Left cardiac atrium (tissue), 4 donors: ENCODE results near the gene PUM2. TPM values are rescaled to one million over a fixed set of nuclear protein-coding genes. Genes with fewer than 3 reads are reported as not detected.
A peak's percentile ranks its signal among the peaks of the same experiment; 100 is the strongest.

Experiments used
- ATAC-seq, 2 donors: fragments of 200-7000 bp; cut with Tn5 transposase; one replicate each; pipeline ENCODE4 v1.9.1; 2020; ENCODE audit warnings: mild to moderate bottlenecking in 2 of 2, moderate library complexity in 2 of 2
- DNase-seq: peaks from one replicate; pipeline ENCODE4 v3.0.0-alpha.2; 2020
- intact Hi-C, 2 donors: fragments of 100-400 bp; cut with DNase I; formaldehyde crosslinking; loops; one replicate each; pipeline versions ENCODE4 v1.14.1 to v1.15.1; 2022 to 2023
- total RNA-seq, 2 donors: library from RNA; stranded (reverse); fragmentation: NEBNext Ultra II Directional; extraction: Animal tissue kit (Norgen Biotek cat#: 25700); gene quantifications; one replicate each; pipeline ENCODE4 v1.2.1, GENCODE V29; 2021
- donor health status: DM: no; HTN: yes; CAD: no.
- donor health status: DM: no; HTN: yes; CAD: no; lungs with severe emphysema.
- donor health status: DM: yes; HTN: yes; CAD: no.
- donor health status: Dilated cardiomyopathy.

PUM2 gene
- total RNA-seq, 2 donors from 2014 or later: 70.3 to 73.0 TPM

GRCh38 chr2:20212459-20212870 is 138.2 kb downstream of the PUM2 start:
- DNase-seq: peak; percentile 44
- intact Hi-C loops: no loop called here
- ATAC-seq: peak in 1 of 2 donors; percentile 19

GRCh38 chr2:20211860-20212458 is 138.7 kb downstream of the PUM2 start:
- intact Hi-C loops: no loop called here
- ATAC-seq (no peak), DNase-seq (no peak)

GRCh38 chr2:20211420-20211819 is 139.2 kb downstream of the PUM2 start:
- intact Hi-C loops: no loop called here
- DNase-seq (no peak), ATAC-seq (no peak)

- no peak for ATAC-seq
- intact Hi-C loops: no loop called here
- DNase-seq: no peak
Observed at GRCh38 chr2:20210462-20210861, 140.2 kb downstream of the PUM2 start.

- intact Hi-C loops: no loop called here
- ATAC-seq (no peak), DNase-seq (no peak)
Observed at GRCh38 chr2:20209373-20210109, 141.1 kb downstream of the PUM2 start.

GRCh38 chr2:20208476-20208859 is 142.2 kb downstream of the PUM2 start:
- intact Hi-C loops: no loop called here
- ATAC-seq: no peak
- DNase-seq: no peak

GRCh38 chr2:20207051-20207450 is 143.6 kb downstream of the PUM2 start:
- ATAC-seq: no peak
- DNase-seq: no peak

GRCh38 chr2:20205915-20206524 is 144.6 kb downstream of the PUM2 start:
- intact Hi-C loops: no loop called here
- DNase-seq (no peak), ATAC-seq (no peak)

More at GRCh38 chr2:20207051-20207450, 143.6 kb downstream of the PUM2 start:
- intact Hi-C loops: no loop called here

GRCh38 chr2:20205069-20205468 is 145.6 kb downstream of the PUM2 start:
- ATAC-seq (no peak), DNase-seq (no peak)
- intact Hi-C loops: no loop called here

GRCh38 chr2:20203521-20204225 is 147.0 kb downstream of the PUM2 start:
- DNase-seq (no peak), ATAC-seq (no peak)
- intact Hi-C loops: no loop called here

GRCh38 chr2:20203072-20203471 is 147.6 kb downstream of the PUM2 start:
- intact Hi-C loops: no loop called here
- ATAC-seq: no peak
- DNase-seq: no peak

GRCh38 chr2:20201671-20202070 is 149.0 kb downstream of the PUM2 start:
- intact Hi-C loops: no loop called here
- DNase-seq (no peak), ATAC-seq (no peak)

- intact Hi-C loops: no loop called here
- ATAC-seq: no peak
- DNase-seq: no peak
Observed at GRCh38 chr2:20200697-20201555, 149.7 kb downstream of the PUM2 start.

GRCh38 chr2:20199633-20200270 is 150.9 kb downstream of the PUM2 start:
- ATAC-seq (no peak), DNase-seq (no peak)
- intact Hi-C loops: no loop called here

GRCh38 chr2:20198796-20199632 is 151.6 kb downstream of the PUM2 start:
- DNase-seq: no peak
- ATAC-seq: no peak
- intact Hi-C loops: no loop called here
